Posterior cingulate gyrus (tissue), 11 donors: ENCODE results near the gene KIF16B.

Experiments used
- DNase-seq, 10 donors: peaks; one replicate each; pipeline versions ENCODE4 v3.0.0 to v3.0.0-alpha.2; 2020 to 2021; ENCODE audit warnings: mixed read lengths in 3 of 10
- intact Hi-C: fragments of 100-400 bp; cut with DNase I; formaldehyde crosslinking; loops from one replicate; pipeline ENCODE4 v1.15.1; 2023

Gene KIF16B

DNA sequence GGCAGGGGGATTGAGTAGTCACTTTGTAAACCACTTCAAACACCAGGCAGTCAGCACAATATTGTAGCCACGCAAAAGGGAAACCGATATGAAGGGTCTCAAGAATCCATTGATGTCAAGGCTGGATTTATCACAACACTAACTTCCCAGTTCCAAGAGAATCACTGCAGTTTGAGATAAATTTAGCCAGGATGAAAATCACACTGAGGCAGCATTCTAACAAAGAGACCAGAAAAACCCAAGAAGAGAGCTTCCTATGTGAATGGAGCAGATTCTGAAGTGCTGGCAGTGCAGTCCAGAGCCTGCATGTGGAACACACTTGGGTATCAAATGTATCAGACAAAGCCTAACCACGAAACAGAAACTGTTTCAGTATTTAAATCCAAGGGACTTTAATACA, 84.6 kb downstream of the KIF16B start:
- intact Hi-C loops = no loop called here
- peak in 1 of 10 donors; percentile 16 for DNase-seq

DNA sequence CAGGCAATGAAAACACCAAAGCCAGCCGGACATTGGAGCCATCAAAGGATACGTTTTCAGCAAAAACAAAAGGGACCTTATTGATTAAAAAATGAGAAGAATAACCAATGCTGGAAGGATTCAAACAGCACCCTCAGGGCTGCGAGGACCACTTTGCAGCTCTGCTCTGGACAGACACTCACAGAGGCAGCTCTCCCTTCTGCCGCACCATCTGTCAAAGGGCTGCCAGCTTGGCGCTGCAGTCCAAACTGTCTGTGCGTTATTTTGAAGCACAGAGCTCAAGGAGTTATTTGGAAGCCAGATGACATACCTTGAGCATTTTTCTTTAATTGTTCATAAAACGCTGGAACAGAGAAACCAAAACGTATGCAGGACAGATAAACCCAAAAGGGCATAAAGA, 85.2 kb downstream of the KIF16B start:
- peak in 8 of 10 donors; percentile 17 to 90 (median 41) for DNase-seq

DNA sequence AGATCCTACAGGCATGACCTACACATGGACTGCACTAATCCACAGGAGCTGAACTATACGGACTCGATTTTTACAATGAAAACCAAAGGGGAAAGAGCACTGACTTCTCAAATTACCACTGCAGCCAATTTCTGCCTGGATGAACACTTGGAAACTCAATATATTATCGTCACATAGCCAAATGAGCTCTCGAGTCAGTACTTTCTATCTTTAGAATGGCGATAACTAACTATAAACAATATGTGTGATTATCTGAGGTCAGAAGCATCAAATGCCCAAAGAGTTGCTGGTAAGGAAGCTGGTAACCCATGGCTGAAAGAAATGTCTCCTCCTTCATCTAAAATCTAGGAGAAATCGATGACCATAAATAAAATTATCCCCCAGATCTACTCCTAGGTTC, 86.7 kb downstream of the KIF16B start:
- no peak for DNase-seq
- intact Hi-C loops = no loop called here

More for the DNA sequence above, 85.2 kb downstream of the KIF16B start:
- intact Hi-C loops = no loop called here

DNA sequence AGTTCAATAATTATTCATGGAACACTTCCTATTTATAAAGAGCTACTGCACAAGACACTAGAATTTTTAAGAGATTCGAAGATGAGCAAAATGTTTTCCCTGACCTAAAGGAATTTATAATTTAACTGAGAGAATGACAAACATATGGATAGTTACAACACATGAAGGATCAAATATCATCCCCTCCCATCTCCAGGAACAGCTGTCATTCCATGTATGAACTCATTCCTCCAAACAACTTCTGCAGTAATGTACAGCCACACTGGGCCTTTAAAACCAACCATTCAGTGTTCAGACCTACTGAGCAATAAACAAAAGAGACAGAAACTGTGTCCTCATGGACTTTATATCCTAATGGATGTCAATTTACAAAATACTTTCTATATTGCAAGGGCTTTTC, 87.8 kb downstream of the KIF16B start:
- intact Hi-C loops = no loop called here
- no peak for DNase-seq

DNA sequence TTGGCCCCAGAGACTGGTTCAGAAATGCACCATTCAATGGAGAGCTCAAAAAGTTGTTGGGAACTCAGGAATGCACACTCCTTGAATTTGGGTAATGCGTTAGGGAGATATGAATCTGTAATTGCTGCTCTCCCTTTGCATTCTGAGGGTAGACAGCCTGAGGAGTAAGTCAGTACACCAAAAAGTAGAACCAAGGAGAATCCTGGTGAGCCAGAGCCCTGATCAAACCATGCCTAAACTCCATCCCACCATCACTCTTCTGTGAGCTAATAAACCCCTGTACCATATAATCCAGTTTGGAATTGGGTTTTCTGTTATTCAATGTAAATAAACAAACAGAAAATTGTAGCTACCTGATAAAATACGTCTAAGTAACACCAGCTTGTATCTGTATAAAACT, 90.2 kb downstream of the KIF16B start:
- intact Hi-C loops = no loop called here
- DNase-seq = no peak

DNA sequence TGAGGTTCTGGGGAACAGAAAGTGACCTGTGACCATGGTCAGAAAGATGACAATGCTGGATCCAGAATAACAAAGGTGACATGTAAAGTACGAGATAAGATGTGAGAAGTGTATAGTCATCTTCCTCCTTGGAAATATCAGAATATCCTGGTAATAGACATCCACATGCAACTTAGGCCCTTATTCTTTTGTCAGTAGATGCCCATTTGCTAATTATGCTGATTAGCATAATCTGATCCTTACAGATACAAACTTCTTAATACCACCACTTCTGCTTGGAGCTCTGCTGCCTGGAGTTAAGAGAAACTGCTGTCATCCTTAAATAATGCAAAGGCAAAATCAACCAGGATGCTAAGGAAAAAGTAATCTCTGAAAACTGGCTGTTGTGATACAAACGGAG, 91.3 kb downstream of the KIF16B start:
- intact Hi-C loops = no loop called here
- no peak for DNase-seq

DNA sequence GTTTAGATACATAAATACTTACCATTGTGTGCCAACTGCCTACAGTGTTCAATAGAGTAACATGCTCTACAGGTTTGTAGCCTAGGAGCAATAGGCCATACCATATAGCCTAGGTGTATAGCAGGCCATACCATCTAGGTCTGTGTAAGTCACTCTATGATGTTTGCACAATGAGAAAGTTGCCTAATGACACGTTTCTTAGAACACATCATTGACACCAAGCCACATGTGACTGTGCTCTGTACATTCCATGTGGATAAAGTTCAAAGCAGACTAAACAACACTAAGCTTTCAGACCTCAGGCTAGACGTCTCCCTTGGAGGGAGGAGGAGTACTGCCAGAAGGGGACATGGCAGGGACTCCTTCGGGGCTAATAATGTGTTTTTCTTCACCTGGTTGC, 93.6 kb downstream of the KIF16B start:
- DNase-seq = no peak
- intact Hi-C loops = no loop called here

DNA sequence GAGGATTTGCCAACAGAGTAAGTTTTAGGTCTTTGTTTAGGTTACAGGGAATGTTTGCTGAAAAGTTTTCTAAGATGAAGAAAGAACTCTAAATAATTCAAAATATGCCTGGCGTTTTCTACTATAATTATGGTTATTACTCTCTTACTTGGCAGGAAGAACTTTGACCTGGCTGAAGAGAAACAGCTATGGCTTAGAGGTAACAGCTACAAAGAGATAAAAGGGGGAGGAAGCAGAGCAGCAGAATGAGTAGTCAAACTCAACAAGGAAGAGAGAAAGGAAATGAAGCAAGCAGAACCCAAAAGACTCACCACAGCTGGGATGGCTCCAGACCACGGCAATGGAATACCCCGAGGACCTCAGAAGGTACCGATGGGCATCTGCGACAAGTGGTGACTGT, 95.6 kb downstream of the KIF16B start:
- intact Hi-C loops = no loop called here
- no peak for DNase-seq

DNA sequence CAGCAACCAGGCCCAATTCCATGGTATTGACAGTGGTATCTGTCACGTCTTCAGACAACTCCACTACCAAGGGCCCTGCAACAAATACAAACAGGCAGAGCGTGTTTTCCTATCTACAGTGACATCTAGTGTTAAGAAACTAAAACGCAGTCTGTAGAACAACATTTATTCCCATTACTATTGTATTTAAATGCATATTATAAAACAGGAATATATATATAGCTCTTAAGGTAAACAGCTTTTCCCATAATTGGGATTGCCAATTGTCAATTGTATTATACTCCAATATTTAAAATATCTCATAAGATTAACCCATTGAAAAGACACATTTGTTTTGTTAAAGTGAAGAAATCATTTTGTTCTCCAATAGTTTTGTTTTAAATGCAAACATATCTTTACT, 97.2 kb downstream of the KIF16B start:
- no peak for DNase-seq
- intact Hi-C loops = loop anchor here (1.0 kb wide), 1 partner anchor 112 kb away; no protein-coding TSS in a partner anchor

DNA sequence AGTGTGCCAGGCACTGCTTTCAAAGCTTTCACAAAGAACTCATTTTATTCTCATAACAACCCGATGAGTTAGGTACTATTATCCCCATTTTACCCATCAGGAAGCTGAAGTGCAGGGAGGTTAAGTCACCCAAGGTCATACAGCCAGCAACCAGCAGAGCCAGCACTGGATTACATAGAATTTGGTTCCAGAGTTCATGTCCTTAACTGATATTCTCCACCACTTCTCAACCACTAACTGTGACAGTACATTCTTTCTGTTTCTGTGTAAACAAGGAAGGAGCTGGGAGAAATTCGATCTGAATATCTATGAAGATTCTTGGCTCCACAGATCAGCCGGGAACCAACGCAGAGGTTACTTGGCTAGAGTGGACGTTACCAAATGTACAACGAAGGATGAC, 98.0 kb downstream of the KIF16B start:
- DNase-seq = no peak

DNA sequence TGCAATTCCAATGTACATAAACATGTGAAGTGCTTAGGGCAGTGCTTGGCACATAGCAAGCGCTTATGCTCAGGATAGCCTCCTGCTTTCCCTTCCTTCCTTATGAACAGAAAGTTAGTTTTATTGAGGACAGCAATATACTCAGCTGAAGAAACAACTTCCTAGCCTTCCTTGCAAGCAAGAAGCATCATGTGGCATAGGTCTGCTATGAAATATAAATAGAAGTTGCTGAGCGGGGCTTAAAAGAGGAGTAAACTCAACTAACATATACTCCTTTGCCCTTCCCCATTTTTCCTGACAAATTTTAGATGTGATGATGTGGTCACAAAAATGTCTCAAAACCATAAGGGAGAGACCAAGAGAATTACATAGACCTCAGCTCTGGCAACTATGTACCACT, 98.9 kb downstream of the KIF16B start:
- intact Hi-C loops = no loop called here
- no peak for DNase-seq

More for the DNA sequence above, 98.0 kb downstream of the KIF16B start:
- intact Hi-C loops = no loop called here

DNA sequence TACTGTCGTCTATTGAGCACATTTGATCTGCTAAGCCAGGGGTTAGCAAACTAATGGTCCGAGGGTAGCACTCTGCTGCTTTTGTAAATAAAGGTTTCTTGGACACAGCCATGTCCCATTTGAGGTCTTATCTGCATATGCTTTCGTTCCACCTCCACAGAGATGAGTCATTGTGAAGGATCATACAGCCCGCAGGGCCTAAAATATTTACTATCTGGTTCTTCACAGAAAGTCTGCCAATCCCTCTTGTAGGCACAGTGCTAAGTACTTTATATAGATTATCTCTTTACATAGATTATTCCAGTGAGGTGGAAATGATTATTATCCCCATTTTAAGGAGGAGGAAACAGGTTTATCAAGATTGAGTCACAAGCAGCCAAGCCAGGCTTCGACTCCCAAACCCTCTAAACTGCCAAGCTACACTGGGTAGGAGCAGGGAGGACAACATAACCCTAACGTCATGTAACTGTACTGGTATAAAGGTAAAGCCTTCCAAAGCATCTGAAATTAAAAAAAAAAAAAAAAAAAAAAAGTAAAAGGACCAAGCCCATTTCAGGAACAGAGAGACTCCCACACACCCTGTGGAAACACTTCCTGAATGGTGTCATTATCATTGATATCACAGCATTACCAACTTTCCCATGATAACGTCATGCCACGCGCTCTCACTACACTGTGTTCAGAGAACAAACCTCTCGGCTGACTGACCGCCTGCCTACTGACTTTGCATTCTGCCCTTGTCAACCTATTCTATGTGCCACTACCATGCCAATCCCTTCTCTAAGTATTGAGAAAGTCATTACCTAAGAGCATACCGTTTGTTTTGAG, 101.0 kb downstream of the KIF16B start:
- intact Hi-C loops = no loop called here
- DNase-seq = no peak

DNA sequence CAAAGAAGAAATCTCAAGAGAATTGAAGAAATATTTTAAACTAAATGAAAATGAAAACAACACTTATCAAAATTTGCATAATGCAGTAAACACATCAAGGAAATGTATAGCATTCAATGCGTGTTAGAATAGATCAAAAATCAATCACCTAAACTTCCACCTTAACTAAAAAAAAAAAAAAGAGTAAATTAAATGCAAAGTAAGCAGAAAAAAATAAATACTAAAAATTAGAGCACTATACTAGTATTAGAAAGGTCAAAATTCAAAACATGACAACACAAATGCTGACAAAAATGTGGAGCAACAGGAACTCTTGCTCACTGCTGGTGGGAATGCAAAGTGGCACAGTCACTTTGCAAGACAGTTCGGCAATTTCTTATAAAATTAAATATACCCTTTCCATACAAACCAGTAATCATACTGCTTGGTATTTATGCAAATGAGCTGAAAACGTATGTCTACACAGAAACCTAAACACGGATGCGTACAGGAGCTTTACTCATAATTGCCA, 103.8 kb downstream of the KIF16B start:
- intact Hi-C loops = no loop called here
- DNase-seq = no peak

DNA sequence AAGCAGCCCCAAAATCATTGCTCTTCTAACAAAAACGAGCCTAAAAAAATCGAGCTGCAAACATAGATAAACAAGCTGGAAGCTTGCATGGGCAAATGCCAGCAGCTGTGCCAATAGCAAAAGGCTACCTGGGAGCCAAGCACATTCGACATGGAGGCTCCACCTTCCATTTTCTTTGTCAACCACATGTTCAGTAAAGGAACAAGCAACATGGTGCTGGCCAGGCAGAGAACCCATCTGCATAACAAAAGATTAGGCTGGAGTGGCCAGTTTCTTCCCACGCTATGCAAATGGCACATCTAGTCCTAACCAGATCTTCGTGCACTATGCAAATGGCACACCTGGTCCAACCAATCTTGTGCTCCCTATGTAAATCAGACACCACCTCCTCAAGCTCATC, 110.5 kb downstream of the KIF16B start:
- intact Hi-C loops = no loop called here
- DNase-seq = peak in 2 of 10 donors; percentile 8 to 75

DNA sequence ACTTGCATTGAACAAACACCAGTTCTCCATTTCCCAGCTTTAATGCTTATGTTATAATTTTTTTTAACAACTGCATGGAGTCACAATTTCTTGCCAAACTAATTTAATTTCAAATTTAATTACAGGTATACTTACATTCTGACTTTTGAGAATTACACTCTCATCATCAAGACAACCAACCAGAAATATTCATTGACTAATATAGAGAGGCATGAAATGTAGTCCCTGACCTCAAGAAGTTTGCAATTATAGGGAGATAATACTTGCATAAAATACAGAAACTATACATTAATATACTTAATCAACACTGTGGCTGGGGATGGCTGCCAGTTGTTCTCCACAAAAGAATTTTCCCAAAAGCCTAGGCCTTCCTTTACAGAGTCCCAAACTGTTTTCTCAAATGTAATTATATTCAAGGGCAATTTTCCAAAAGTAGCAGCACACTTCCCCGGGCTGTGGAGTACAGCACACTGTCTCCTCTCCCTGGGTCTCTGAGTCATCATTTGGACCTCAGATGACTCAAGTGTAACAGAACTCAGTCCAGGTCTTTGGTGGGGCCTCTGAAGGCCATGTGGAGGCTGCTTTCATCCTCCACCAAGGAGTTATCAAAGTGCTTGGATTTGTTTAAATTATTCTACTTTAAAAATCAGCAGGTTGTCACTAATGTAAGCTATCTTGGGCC, 114.1 kb downstream of the KIF16B start:
- DNase-seq = no peak
- intact Hi-C loops = no loop called here

DNA sequence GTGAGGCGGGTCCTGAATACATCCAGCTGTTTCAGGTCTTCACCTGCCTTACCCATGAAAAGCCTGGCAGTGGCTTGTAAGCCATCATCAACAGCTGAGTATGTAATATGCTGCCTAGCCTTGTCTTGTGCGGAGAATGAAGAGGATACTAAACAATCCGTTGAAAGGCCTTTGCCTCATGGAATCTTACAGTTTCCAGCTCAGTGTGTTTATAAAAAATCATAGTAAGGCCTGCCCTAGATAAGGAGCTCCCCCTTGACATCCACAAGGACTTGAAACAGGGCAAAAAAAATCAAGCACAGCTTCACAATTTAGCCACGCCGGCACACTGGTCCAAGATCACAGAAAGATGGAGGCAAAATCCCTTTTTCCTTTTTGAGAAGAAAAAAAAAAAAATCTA, 115.7 kb downstream of the KIF16B start:
- intact Hi-C loops = no loop called here
- DNase-seq = no peak

DNA sequence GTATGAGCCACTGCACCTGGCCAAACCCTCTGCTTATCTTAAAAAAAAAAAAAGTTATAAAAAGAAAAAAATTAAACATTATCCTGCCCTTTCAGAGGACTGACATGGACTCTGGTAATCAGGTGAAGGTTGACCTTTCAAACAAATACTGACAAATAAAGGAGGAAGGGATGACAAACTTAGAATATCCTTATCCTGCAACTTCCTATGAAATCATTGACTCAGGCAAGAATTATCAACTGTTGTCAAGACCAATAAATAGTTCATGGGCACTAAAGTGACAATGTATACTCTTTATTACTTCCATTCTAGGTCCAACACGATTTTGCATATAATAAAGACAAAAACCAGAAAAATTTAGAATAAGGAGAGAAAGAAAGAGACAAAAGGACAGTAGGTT, 117.9 kb downstream of the KIF16B start:
- DNase-seq = no peak
- intact Hi-C loops = no loop called here

DNA sequence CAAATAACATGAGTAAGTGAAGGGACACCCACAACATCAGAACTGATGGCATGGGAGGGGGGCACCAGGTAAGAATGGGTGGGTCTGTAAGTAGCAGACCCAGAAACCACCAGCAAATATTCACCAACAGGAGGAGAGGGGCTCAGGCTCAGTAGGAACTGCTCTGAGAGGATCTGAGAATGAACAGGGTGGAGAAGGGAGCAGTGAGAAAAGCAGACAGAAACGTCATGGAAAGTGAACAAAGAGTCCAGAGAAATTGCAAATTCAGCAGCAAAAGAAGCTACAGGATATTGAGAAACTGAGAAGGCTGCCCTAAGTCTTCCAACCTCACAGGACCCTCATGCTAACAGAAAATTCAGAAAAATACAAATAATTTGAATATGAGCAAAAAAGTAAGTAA, 121.3 kb downstream of the KIF16B start:
- DNase-seq = no peak
- intact Hi-C loops = no loop called here

DNA sequence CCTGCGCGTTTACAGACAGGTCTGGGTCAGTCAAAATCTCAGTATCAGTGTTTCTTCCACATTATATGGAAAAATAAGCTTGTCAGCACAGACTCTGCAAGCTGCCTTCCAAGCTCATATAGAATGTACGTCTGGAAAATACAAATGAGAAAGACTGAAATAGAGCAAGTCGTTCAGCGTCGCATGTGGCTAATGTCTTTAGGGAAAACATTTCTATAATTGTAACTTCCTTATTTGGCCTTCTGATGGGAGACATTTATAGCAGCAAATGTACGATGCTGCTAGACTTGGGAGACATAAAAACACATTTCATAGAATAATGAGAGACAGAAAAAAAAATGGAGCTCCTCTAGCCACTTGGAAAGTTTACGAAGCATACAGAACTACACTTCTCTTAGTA, 122.2 kb downstream of the KIF16B start:
- DNase-seq = no peak
- intact Hi-C loops = no loop called here

DNA sequence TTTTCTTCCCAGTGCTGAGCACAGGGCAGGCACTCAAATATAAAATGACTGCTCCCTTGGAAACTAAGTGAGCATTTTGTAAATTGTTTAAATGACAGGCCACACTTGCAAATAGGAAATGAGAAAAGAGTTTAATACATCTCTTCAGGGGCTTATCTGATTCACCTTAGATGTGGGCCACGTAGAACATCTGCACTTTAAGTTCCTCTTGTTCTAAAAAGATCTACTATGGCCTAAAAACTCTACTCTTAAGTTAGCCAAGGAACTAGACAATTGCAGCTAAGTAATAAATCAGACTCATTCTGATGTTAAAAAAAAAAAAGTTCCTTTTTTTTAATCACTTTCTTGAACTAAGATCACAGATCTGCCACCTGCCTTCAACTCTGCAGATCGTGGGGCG, 126.3 kb downstream of the KIF16B start:
- intact Hi-C loops = no loop called here
- no peak for DNase-seq

DNA sequence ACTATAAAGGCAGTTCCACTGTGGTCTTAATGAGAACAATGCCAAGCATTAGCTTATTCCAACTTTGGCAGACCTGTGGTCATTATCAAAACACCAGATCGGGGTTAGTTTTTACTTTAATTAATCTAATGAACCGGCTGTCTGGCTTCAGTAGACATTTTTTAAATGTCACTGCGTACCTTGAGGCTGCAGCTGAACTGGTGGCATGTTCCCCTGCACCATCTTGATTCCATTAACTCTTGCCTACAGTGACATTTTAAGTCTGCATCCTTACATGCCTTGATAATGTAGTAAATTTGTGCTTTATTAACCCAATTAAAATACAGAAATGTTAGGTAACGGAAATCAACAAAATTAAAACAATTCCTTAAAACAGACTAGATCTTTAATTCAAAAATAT, 127.0 kb downstream of the KIF16B start:
- DNase-seq = no peak
- intact Hi-C loops = no loop called here

DNA sequence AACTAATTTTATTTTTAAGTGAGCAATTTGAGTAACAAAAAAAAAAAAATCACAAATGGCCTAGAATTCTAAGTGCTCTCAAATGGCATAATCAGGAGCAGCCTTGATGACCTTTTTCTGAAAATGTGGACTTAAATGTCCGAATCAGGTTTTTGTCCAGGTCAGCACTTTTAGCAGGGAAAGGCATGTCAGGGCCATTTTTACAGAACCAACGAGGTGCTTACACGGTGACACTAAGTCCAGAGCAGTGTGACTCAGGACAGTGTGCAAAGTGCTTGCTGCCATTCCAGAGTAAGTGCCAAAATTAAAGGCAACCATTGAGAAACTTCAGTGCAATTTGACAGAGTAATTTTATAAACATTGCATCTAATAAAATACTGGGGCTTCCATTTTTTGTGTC, 127.8 kb downstream of the KIF16B start:
- no peak for DNase-seq
- intact Hi-C loops = no loop called here
